Stimulated activated CD4-positive, alpha-beta T cell treated with anti-CD3 and anti-CD28 coated beads, Interleukin-4, amount 100 ng/mL, for 4 hours (primary cell): ENCODE results near the gene SWI5.

ENCODE experiments used
- DNase-seq, 2 experiments: peaks; one replicate each; pipeline ENCODE4 v3.0.0-alpha.2; 2020

Gene SWI5

DNA sequence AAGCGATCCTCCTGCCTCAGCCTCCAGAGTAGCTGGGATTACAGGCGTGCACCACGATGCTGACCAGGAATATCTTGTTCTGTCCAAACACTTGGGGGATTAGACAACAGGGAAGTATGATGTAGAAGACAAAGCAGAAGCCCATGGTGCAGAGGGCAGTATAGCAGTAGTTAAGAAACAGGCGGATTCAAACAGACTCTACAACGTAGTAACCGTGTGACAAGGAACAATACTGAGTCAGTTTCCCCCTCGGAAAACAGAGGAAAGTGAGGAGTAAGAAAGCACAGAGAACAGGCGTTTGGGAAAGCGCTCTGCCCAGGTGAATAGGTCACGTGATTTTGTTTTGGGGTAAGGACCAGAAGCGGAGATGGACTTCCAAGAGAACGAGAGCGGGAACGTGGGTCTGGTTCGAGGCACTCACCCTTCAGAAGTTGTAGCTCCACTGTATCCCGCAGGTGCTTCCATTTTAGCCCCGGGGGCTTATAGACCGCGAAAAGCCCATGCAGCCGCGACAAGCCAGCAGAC, 45.9 kb downstream of the SWI5 start:
- DNase-seq = no peak

DNA sequence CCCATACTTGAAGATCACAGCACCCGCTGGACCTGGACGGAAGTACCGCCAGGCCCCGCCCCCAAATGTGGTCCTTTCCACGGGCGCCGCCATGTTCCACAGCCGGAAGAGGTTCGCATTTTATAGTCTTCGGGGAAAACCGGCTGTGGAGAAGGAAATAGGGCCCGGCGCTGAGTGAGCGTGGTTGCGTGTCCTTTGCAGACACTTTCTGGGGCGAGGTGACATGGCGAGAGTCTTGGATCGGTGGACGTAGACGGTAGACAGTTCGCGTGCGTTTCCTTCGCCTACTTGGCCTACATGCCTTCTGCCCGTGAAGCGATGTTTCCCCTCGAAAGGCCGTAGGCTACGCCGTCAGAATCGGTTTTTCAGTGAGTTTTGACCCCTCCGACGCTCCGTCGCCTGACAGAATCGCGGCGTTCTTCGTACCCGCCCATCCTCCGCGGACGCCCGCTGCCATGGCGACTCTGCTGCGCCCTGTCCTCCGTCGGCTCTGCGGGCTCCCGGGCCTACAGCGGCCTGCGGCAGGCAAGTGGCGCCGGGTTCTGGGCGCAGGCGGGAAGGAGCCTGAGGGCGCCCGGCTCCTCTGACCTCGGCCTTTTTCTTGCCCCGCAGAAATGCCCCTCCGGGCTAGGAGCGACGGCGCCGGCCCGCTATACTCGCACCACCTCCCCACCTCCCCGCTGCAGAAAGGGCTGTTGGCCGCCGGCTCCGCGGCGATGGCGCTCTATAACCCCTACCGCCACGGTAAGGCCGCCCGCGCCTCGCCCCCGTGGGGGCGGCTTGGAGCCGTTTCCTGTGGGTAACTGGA, 46.5 kb downstream of the SWI5 start, which contains the start of the genes COQ4 and TRUB2:
Gene COQ4, plus strand, starts transcription at position 436 of the 808 bp plus-strand sequence. Its CDS starts 20 bp downstream, at position 456.
Gene TRUB2, minus strand, starts transcription at position 44 of the 808 bp plus-strand sequence. Its CDS starts 39 bp downstream, at position 5.
- peak; percentile 90 to 92 for DNase-seq

DNA sequence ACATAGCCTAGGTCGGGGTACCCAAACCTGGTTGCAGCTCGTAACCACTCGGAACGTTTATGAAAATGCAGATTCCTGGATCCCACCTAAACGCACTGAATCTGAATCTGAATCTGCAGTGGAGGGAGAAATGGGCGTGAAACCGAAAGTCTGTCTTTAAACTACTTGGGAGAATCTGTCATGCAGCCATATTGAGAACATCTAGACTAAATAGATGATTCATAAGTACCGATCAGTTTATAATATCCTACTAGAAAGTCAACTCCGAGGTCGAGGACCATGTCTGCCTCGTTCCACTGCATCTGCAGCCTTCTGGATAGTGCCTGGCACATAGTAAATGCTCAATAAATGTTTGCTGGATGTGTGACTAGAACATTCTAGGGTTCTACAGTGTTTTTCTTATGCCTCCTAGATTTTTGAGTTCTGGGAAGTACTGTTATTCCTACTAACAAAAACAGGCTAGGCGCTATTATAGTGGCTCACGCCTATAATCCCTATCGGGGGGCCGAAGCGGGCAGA, 47.2 kb downstream of the SWI5 start:
- no peak for DNase-seq

DNA sequence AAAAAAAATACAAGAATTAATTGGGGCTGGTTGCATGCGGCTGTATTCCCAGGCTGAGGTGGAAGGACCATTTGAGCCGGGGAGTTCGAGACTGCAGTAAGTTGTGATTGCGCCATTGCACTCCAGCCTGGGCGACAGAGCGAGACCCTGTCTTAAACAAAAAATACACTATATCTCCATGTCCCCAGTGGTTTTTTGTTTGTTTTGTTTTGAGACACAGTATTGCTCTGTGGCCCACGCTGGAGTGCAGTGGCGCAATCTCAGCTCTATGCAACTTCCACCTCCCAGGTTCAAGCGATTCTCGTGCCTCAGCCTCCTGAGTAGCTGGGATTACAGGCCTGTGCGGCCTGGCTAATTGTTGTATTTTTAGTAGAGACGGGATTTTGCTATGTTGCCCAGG, 47.7 kb downstream of the SWI5 start:
- no peak for DNase-seq

DNA sequence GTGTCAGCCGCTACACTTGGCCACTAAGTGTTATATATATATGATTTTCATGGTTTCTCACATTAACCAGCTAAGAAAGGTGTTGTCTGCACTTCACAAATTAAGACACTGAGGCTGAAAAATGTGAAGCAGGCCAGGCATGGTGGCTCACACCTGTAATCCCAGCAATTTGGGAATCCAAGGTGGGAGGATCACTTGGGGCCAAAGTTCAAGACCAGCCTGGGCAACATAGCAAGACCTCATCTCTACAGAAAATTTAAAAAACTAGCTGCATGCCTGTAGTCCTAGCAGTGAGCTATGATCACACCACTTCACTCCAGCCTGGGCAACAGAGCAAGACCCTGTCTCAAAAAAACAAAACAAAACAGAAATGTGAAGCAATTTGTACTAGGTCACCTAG, 48.3 kb downstream of the SWI5 start:
- no peak for DNase-seq

DNA sequence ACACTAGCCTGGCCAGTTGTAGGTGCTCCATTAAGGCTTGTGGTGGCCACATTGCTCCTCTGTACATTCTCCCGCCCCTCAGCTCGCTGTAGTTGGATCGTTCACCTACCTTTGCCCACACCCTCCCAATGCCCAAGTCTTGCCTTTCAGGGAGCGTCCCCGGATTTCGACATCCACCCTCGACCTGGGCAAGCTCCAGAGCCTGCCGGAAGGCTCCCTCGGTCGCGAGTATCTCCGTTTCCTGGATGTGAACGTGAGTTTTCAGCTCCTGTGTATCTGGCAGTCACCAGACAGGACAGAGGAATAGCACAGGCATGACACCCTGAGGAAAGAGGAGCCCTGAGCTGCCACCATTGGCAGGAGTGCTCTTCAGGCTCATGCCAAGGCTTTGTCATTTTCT, 49.6 kb downstream of the SWI5 start:
- no peak for DNase-seq

DNA sequence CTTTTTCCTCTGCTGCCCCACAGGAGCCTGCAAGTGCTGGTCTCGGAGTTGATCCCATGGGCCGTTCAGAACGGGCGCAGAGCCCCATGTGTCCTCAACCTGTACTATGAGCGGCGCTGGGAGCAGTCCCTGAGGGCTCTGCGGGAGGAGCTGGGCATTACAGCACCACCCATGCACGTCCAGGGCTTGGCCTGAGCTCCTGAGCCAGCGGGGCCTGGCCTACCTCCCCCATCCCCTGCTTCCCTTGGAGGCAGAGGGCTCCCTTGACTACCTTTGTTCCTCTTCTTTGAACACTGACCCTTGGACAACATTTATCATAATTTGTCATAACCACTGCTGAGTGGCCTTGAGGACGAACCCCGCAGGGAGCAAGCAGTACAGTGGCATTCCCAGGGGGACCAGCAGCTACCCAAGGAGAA, 57.4 kb downstream of the SWI5 start:
- no peak for DNase-seq

DNA sequence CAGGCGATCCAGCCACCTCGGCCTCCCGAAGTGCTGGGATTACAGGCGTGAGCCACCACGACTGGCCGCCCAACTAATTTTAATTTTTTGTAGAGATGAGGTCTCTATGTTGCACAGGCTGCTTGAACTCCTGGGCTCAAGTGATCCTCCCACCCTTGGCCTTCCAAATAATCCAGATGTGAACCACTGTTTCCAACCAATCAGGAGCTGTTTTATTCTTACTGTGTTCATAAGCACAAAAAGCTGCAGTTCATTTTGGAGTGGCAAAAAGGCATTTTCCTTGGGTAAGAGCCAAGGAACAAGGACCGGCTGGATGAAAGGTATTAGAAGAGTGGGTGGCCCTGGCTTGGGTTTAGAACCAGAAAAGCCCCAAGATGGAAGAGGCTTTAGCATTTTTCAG, 59.1 kb downstream of the SWI5 start:
- no peak for DNase-seq

DNA sequence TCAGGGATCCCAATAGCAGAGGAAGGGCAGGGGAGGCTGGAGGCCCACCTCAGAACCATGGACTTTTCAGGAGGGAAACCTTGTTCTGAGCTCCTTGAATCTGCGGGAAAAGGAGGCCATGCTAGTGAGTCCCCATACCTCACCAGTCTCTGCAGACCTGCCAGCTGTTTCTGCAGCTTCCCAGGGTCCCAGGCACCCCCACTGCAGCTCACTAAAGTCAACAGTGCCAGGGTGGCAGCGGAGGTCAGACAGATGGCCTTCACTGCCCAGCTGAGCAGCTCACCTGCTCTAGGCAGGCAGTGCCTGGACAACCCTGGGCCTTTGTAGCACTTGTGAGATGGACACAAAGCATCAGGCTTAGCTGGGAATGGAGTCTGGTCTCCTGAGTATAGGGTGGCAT, 59.8 kb downstream of the SWI5 start:
- DNase-seq = no peak

DNA sequence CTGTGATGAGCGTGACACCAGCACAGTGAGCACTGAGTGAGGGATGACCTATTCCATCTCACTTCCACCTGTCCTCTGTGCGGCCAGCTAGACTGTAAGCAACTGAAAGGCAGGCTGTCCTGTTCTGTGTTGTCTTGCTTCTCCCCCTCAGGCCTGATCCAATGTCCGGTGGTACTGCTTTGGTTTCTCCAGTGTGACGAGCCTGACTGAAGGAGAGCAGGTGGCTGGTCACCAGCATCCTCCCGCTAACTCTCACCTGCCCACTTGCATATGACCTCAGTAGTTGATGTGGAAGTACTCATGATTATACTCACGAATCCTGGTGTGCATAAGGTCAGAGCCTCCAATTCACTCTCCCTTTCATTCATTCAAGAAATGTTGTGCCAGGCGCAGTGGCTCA, 61.9 kb downstream of the SWI5 start:
- DNase-seq = no peak
